HEK293 (cell line): ENCODE data around the gene ARHGAP28.

Experiments used
- CTCF ChIP-seq: fragments of 450-650 bp; formaldehyde crosslinking; IDR thresholded peaks from 2 replicates; pipeline ENCODE4 v1.5.1; 2016; ENCODE audit warnings: missing biosample characterization, missing genetic modification characterization
- ZNF354C ChIP-seq: fragments of 450-650 bp; formaldehyde crosslinking; IDR thresholded peaks from 2 replicates; pipeline ENCODE4 v1.5.1; 2016; ENCODE audit warnings: missing biosample characterization, missing genetic modification characterization, low read depth, borderline replicate concordance
- ZNF596 ChIP-seq: fragments of 450-650 bp; IDR thresholded peaks from 2 replicates; pipeline ENCODE4 v1.5.0; 2018; ENCODE audit warnings: missing biosample characterization, mild to moderate bottlenecking, missing genetic modification characterization, moderate library complexity

GRCh38 chr18:6781796-6782195, 52.3 kb downstream of the ARHGAP28 start:
- TF ChIP-seq CTCF (no peak), ZNF596 (no peak), ZNF354C (tag by site-specific recombination) (no peak)
